NCI-H2107 treated with DMSO at 0.1 percent for 48 hours (cell line): ENCODE data around the gene IL17D.
"Not testable (repeated sequence)": the region's sequence is repeated elsewhere in the genome, so short reads cannot be mapped to it uniquely, and the experiment has no call there.

Source experiments
- DNase-seq: peaks from one replicate; lab custom pipeline; 2025; ENCODE audit not compliant: unreplicated experiment; lab: John Stamatoyannopoulos, UW

The IL17D gene

GRCh38 chr13:20702915-20703779 is at the start of gene IL17D:
Gene IL17D (plus strand): TSS chr13:20703699. CDS start chr13:20704002, 303 bp downstream.
- DNase-seq, result no peak

- DNase-seq, result no peak
These were observed 49.3 kb upstream of the IL17D start for GRCh38 chr13:20654156-20654555.

- no peak for DNase-seq
These were observed 45.0 kb upstream of the IL17D start for GRCh38 chr13:20658451-20659040.

- peak; percentile 12 for DNase-seq
These were observed 39.1 kb upstream of the IL17D start for GRCh38 chr13:20664351-20664750.

- no peak for DNase-seq
These were observed 36.6 kb upstream of the IL17D start for GRCh38 chr13:20666948-20667347.

- no peak for DNase-seq
These were observed 35.6 kb upstream of the IL17D start for GRCh38 chr13:20667857-20668437.

GRCh38 chr13:20669162-20669561 is 34.3 kb upstream of the IL17D start:
- no peak for DNase-seq

- DNase-seq, result no peak
These were observed 31.7 kb upstream of the IL17D start for GRCh38 chr13:20671789-20672188.

- no peak for DNase-seq
These were observed 30.7 kb upstream of the IL17D start for GRCh38 chr13:20672772-20673171.

- DNase-seq, result no peak
These were observed 29.8 kb upstream of the IL17D start for GRCh38 chr13:20673715-20674114.

GRCh38 chr13:20676213-20676612 is 27.3 kb upstream of the IL17D start:
- no peak for DNase-seq

- not testable (repeated sequence) for DNase-seq
These were observed 24.9 kb upstream of the IL17D start for GRCh38 chr13:20678606-20679005.

- DNase-seq, result no peak
These were observed 23.6 kb upstream of the IL17D start for GRCh38 chr13:20679879-20680278.

GRCh38 chr13:20680416-20681080 is 23.0 kb upstream of the IL17D start:
- DNase-seq, result no peak

- not testable (repeated sequence) for DNase-seq
These were observed 22.0 kb upstream of the IL17D start for GRCh38 chr13:20681481-20681880.

- no peak for DNase-seq
These were observed 21.4 kb upstream of the IL17D start for GRCh38 chr13:20682061-20682460.

GRCh38 chr13:20684041-20684440 is 19.5 kb upstream of the IL17D start:
- DNase-seq, result no peak

- DNase-seq, result no peak
These were observed 19.0 kb upstream of the IL17D start for GRCh38 chr13:20684546-20684945.

- DNase-seq, result no peak
These were observed 18.4 kb upstream of the IL17D start for GRCh38 chr13:20685092-20685491.

- no peak for DNase-seq
These were observed 17.3 kb upstream of the IL17D start for GRCh38 chr13:20686167-20686566.

- no peak for DNase-seq
These were observed 16.5 kb upstream of the IL17D start for GRCh38 chr13:20686863-20687579.
